Measurements from ENCODE around the gene THADA.
A peak's percentile ranks its signal among the peaks of the same experiment; 100 is the strongest.
"Not testable (repeated sequence)": the region's sequence is repeated elsewhere in the genome, so short reads cannot be mapped to it uniquely, and the experiment has no call there.

Gene THADA

GRCh38 chr2:43414586-43415135 lies 181.2 kb downstream of the THADA start:
- no peak for DNase-seq (ENCODE audit: low spot score)

- DNase-seq (ENCODE audit: low spot score): no peak
Observed at GRCh38 chr2:43414033-43414432, 181.8 kb downstream of the THADA start.

GRCh38 chr2:43412114-43412753 lies 183.6 kb downstream of the THADA start:
- no peak for DNase-seq (ENCODE audit: low spot score)

- DNase-seq (ENCODE audit: low spot score): no peak
Observed at GRCh38 chr2:43410055-43410604, 185.7 kb downstream of the THADA start.

- no peak for DNase-seq (ENCODE audit: low spot score)
Observed at GRCh38 chr2:43408407-43409160, 187.3 kb downstream of the THADA start.

- no peak for DNase-seq (ENCODE audit: low spot score)
Observed at GRCh38 chr2:43407935-43408334, 187.9 kb downstream of the THADA start.

GRCh38 chr2:43406651-43407279 lies 189.1 kb downstream of the THADA start:
- DNase-seq (ENCODE audit: low spot score): no peak

- DNase-seq (ENCODE audit: low spot score): no peak
Observed at GRCh38 chr2:43405829-43406228, 190.0 kb downstream of the THADA start.

- no peak for DNase-seq (ENCODE audit: low spot score)
Observed at GRCh38 chr2:43402452-43402937, 193.3 kb downstream of the THADA start.

GRCh38 chr2:43402002-43402401 lies 193.8 kb downstream of the THADA start:
- peak; percentile 33 for DNase-seq (ENCODE audit: low spot score)

- no peak for DNase-seq (ENCODE audit: low spot score)
Observed at GRCh38 chr2:43400508-43400907, 195.3 kb downstream of the THADA start.

GRCh38 chr2:43399515-43400264 lies 196.1 kb downstream of the THADA start:
- no peak for DNase-seq (ENCODE audit: low spot score)

- no peak for DNase-seq (ENCODE audit: low spot score)
Observed at GRCh38 chr2:43399098-43399497, 196.7 kb downstream of the THADA start.

GRCh38 chr2:43397821-43398220 lies 198.0 kb downstream of the THADA start:
- DNase-seq (ENCODE audit: low spot score): no peak

GRCh38 chr2:43397411-43397810 lies 198.4 kb downstream of the THADA start:
- no peak for DNase-seq (ENCODE audit: low spot score)

GRCh38 chr2:43396344-43396743 lies 199.5 kb downstream of the THADA start:
- DNase-seq (ENCODE audit: low spot score): not testable (repeated sequence)

GRCh38 chr2:43393918-43394317 lies 201.9 kb downstream of the THADA start:
- DNase-seq (ENCODE audit: low spot score): no peak

GRCh38 chr2:43391878-43392215 lies 204.0 kb downstream of the THADA start:
- DNase-seq (ENCODE audit: low spot score): no peak

GRCh38 chr2:43391201-43391877 lies 204.5 kb downstream of the THADA start:
- no peak for DNase-seq (ENCODE audit: low spot score)

GRCh38 chr2:43389581-43390466 lies 206.0 kb downstream of the THADA start:
- no peak for DNase-seq (ENCODE audit: low spot score)

Measured in activated CD4-positive, alpha-beta T cell treated with anti-CD3 and anti-CD28 coated beads, Interleukin-2, Interleukin-4, amounts not matched to agents 100 ng/mL and 50 ng/mL, durations not matched to agents 16 hours and 8 hours (primary cell).